CD14-positive monocyte (primary cell): Measurements from ENCODE around the gene TBXT. TPM values are rescaled to one million over a fixed set of nuclear protein-coding genes. Genes with fewer than 3 reads are reported as not detected.

ENCODE experiments used
- DNase-seq, 3 donors: peaks; one replicate each; pipeline ENCODE4 v3.0.0-alpha.2; 2011 to 2022
- H2AFZ ChIP-seq: 2 replicates; pipeline ENCODE4 v1.6.0; 2012; ENCODE audit warnings: mild to moderate bottlenecking, low read depth, low read length, inconsistent platforms; ENCODE audit not compliant: insufficient read depth, poor library complexity, severe bottlenecking
- H3K27ac ChIP-seq, 2 donors: 1 replicate in 1 of 2; 2 replicates in 1 of 2; pipeline ENCODE4 v1.5.1; 2012 to 2013; ENCODE audit warnings: low read length in 2 of 2, control low read depth in 1 of 2, inconsistent platforms in 1 of 2, low read depth in 1 of 2, mild to moderate bottlenecking in 1 of 2
- H3K27me3 ChIP-seq, 2 donors: one replicate each; pipeline versions ENCODE4 v1.6.0 to v1.6.1; 2011 to 2013; ENCODE audit warnings: low read length in 2 of 2; ENCODE audit not compliant: control insufficient read depth in 2 of 2, insufficient read depth in 2 of 2
- H3K36me3 ChIP-seq, 2 donors: replicated peaks in 1 of 2; 1 replicate in 1 of 2; 2 replicates in 1 of 2; pipeline versions ENCODE4 v1.5.1 to v1.6.1; 2012 to 2013; ENCODE audit warnings: low read length in 2 of 2, control low read depth in 1 of 2, inconsistent platforms in 1 of 2, mild to moderate bottlenecking in 1 of 2; ENCODE audit not compliant: insufficient read depth in 2 of 2, control insufficient read depth in 1 of 2
- H3K4me1 ChIP-seq, 2 donors: 1 replicate in 1 of 2; 2 replicates in 1 of 2; pipeline versions ENCODE4 v1.5.1 to v1.6.1; 2012 to 2013; ENCODE audit warnings: low read length in 2 of 2, control low read depth in 1 of 2, inconsistent platforms in 1 of 2, mild to moderate bottlenecking in 1 of 2, moderate library complexity in 1 of 2; ENCODE audit not compliant: insufficient read depth in 2 of 2, control insufficient read depth in 1 of 2
- H3K4me2 ChIP-seq: replicated peaks from 2 replicates; pipeline ENCODE3; 2012; ENCODE audit warnings: low read length, moderate library complexity, mild to moderate bottlenecking; ENCODE audit not compliant: poor library complexity, severe bottlenecking; ENCODE audit errors: extremely low read depth
- H3K4me3 ChIP-seq, 3 experiments: fragments of 200-600 bp in 1 of 3; sonication (generic) in 1 of 3; replicated peaks in 1 of 3; 1 replicate in 2 of 3; 2 replicates in 1 of 3; pipeline ENCODE4 v1.5.1; 2011 to 2013; ENCODE audit warnings: low read length in 3 of 3, mild to moderate bottlenecking in 3 of 3, control low read depth in 2 of 3, low read depth in 2 of 3, inconsistent platforms in 1 of 3, moderate library complexity in 1 of 3
- H3K79me2 ChIP-seq: 2 replicates; pipeline ENCODE4 v1.6.0; 2012; ENCODE audit warnings: mild to moderate bottlenecking, control low read depth, inconsistent platforms, low read length, moderate library complexity; ENCODE audit not compliant: insufficient read depth
- H3K9ac ChIP-seq: 2 replicates; pipeline ENCODE4 v1.6.0; 2017; ENCODE audit warnings: low read length, mild to moderate bottlenecking; ENCODE audit not compliant: insufficient read depth, poor library complexity, severe bottlenecking
- H3K9me3 ChIP-seq, 2 donors: replicated peaks in 1 of 2; 1 replicate in 1 of 2; 2 replicates in 1 of 2; pipeline versions ENCODE4 v1.5.1 to v1.6.1; 2012 to 2013; ENCODE audit warnings: low read length in 2 of 2, control low read depth in 1 of 2; ENCODE audit not compliant: control insufficient read depth in 1 of 2, insufficient read depth in 1 of 2
- H4K20me1 ChIP-seq: 2 replicates; pipeline ENCODE4 v1.6.0; 2012; ENCODE audit warnings: mild to moderate bottlenecking, low read length, control low read depth, moderate library complexity; ENCODE audit not compliant: insufficient read depth
- H3K27ac Mint-ChIP-seq, 7 donors: one replicate each; pipeline ENCODE4 v1.8.0; 2020; ENCODE audit warnings: mild to moderate bottlenecking in 7 of 7, mixed read lengths in 7 of 7, moderate library complexity in 6 of 7, inconsistent platforms in 2 of 7
- H3K27me3 Mint-ChIP-seq, 3 donors: one replicate each; pipeline ENCODE4 v1.8.0; 2021 to 2022; ENCODE audit warnings: low read depth in 3 of 3, mild to moderate bottlenecking in 3 of 3, mixed read lengths in 3 of 3, moderate library complexity in 3 of 3, inconsistent platforms in 1 of 3
- H3K36me3 Mint-ChIP-seq, 2 donors: one replicate each; pipeline ENCODE4 v1.8.0; 2020; ENCODE audit warnings: mixed read lengths in 2 of 2, inconsistent platforms in 1 of 2, mild to moderate bottlenecking in 1 of 2
- H3K4me1 Mint-ChIP-seq: one replicate; pipeline ENCODE4 v1.8.0; 2020; ENCODE audit warnings: mild to moderate bottlenecking, mixed read lengths
- H3K4me3 Mint-ChIP-seq, 2 donors: one replicate each; pipeline ENCODE4 v1.8.0; 2020; ENCODE audit warnings: mild to moderate bottlenecking in 2 of 2, mixed read lengths in 2 of 2, moderate library complexity in 1 of 2
- H3K9me3 Mint-ChIP-seq, 7 donors: one replicate each; pipeline ENCODE4 v1.8.0; 2020 to 2022; ENCODE audit warnings: mixed read lengths in 7 of 7, mild to moderate bottlenecking in 6 of 7, moderate library complexity in 6 of 7, inconsistent platforms in 2 of 7
- CTCF ChIP-seq: fragments of 200-600 bp; IDR thresholded peaks from one replicate; pipeline ENCODE4 v1.8.0; 2022; ENCODE audit warnings: antibody characterized with exemption, mild to moderate bottlenecking
- WGBS: methylation state at CpG from one replicate; pipeline ENCODE4 v1.1.5; 2013; ENCODE audit warnings: missing lambda C conversion rate; ENCODE audit not compliant: insufficient coverage; 5-methylcytosine and 5-hydroxymethylcytosine counted together
- intact Hi-C, 2 donors: fragments of 100-400 bp; cut with micrococcal nuclease; formaldehyde crosslinking; loops; one replicate each; pipeline versions ENCODE4 v1.15.0 to v1.15.1; 2023
- polyA plus RNA-seq, 3 donors: library from polyadenylated mRNA; depleted of rRNA in 1 of 3; unstranded in 2 of 3; stranded (reverse) in 1 of 3; fragments of 300-500 nt in 2 of 3; fragments of >200 nt in 1 of 3; fragmentation: Illumina TruSeq in 2 of 3; gene quantifications; 1 replicate in 2 of 3; 2 replicates in 1 of 3; pipeline ENCODE4 v1.2.3, GENCODE V29; 2012 to 2021

The TBXT gene
- polyA plus RNA-seq, 3 donors = not detected

GRCh38 chr6:166206510-166207283 lies 39.0 kb upstream of the TBXT start:
- H3K27ac ChIP-seq = no peak overlapping the region
- H3K9me3 ChIP-seq = no peaks in the 10 kb centered on the region
- H3K4me3 ChIP-seq = no peak overlapping the region
- no peak for DNase-seq
- TF ChIP-seq CTCF = no peak
- H3K27me3 Mint-ChIP-seq = peaks cover 7 to 9% (median 7%) of the 10 kb centered on the region in 3 donors
- 93% methylated on average over 2 of the region's 8 CpGs for WGBS
- no peak overlapping the region for H3K27ac Mint-ChIP-seq
- no peaks in the 10 kb centered on the region for H3K27me3 ChIP-seq
- H3K4me1 Mint-ChIP-seq = peaks cover 21% of the 10 kb centered on the region
- peaks cover 0 to 4% (median 1%) of the 10 kb centered on the region in 7 donors for H3K9me3 Mint-ChIP-seq
- H2AFZ ChIP-seq = no peak overlapping the region
- H3K4me3 Mint-ChIP-seq = no peak overlapping the region
- no peaks in the 10 kb centered on the region for H4K20me1 ChIP-seq
- intact Hi-C loops = no loop called here
- H3K9ac ChIP-seq = no peak overlapping the region
- no peaks in the 10 kb centered on the region for H3K36me3 ChIP-seq
- H3K79me2 ChIP-seq = no peaks in the 10 kb centered on the region
- H3K36me3 Mint-ChIP-seq = no peaks in the 10 kb centered on the region
- peaks cover 16 to 21% of the 10 kb centered on the region in 2 donors for H3K4me1 ChIP-seq
- no peak overlapping the region for H3K4me2 ChIP-seq

- Histone ChIP-seq H3K4me1 (peaks cover 17 to 24% of the 10 kb centered on the region in 2 donors), H3K27ac (no peak overlapping the region), H3K9me3 (no peaks in the 10 kb centered on the region), H3K79me2 (no peaks in the 10 kb centered on the region), H3K27me3 (no peaks in the 10 kb centered on the region), H3K4me3 (no peak overlapping the region), H3K36me3 (no peaks in the 10 kb centered on the region), H2AFZ (no peak overlapping the region), H3K9ac (no peak overlapping the region), H4K20me1 (no peaks in the 10 kb centered on the region), H3K4me2 (no peak overlapping the region)
- Mint-ChIP-seq H3K4me3 (no peak overlapping the region), H3K36me3 (no peaks in the 10 kb centered on the region), H3K27me3 (peaks cover 4 to 7% (median 6%) of the 10 kb centered on the region in 3 donors), H3K9me3 (peaks cover 0 to 3% (median under 1%) of the 10 kb centered on the region in 7 donors), H3K27ac (no peak overlapping the region), H3K4me1 (peaks cover 27% of the 10 kb centered on the region)
- DNase-seq = no peak
- no peak for TF ChIP-seq CTCF
- WGBS = 94% methylated on average over 9 of the region's 9 CpGs
- intact Hi-C loops = no loop called here
Measured at GRCh38 chr6:166206066-166206465, 38.4 kb upstream of the TBXT start.
